SK-N-SH (cell line): ENCODE data around the gene SLC8A1. TPM values are rescaled to one million over a fixed set of nuclear protein-coding genes. Genes with fewer than 3 reads are reported as not detected.

ENCODE experiments used
- CTCF ChIA-PET: fragments of 300-600, 350-600 bp; formaldehyde crosslinking; extraction: SDS; loops from one replicate; lab custom pipeline; 2021; lab: Yijun Ruan, JAX
- POLR2A ChIA-PET: fragments of 350-600 bp; sonication (Branson Sonifier 250); formaldehyde crosslinking; extraction: SDS; loops from one replicate; lab custom pipeline; 2020; ENCODE audit warnings: antibody characterized with exemption, inconsistent platforms; lab: Yijun Ruan, JAX
- DNase-seq: peaks from one replicate; pipeline ENCODE4 v3.0.0; 2012
- H2AFZ ChIP-seq: fragments of 200-600 bp; sonication (generic); 2 replicates; pipeline ENCODE4 v1.8.1; 2016; ENCODE audit warnings: antibody characterized with exemption, mild to moderate bottlenecking, low read depth
- H3F3A ChIP-seq: fragments of 200-600 bp; sonication (generic); replicated peaks from 2 replicates; pipeline ENCODE3; 2016; ENCODE audit warnings: antibody characterized with exemption, mild to moderate bottlenecking; ENCODE audit not compliant: insufficient read depth
- H3K27ac ChIP-seq, 2 experiments: fragments of 200-500 bp in 1 of 2; fragments of 200-600 bp in 1 of 2; sonication (Bioruptor generic) in 1 of 2; sonication (generic), shearing (Covaris generic) in 1 of 2; 2 replicates each; pipeline versions ENCODE4 v1.5.1 to v1.6.1; 2014 to 2016; ENCODE audit warnings: low read depth in 2 of 2, inconsistent platforms in 1 of 2, low read length in 1 of 2, mild to moderate bottlenecking in 1 of 2, mixed read lengths in 1 of 2
- H3K27me3 ChIP-seq: fragments of 200-600 bp; sonication (generic), shearing (Covaris generic); 2 replicates; pipeline ENCODE4 v1.6.1; 2016; ENCODE audit warnings: mixed run types; ENCODE audit not compliant: insufficient read depth
- H3K36me3 ChIP-seq, 2 experiments: fragments of 200-500 bp in 1 of 2; fragments of 200-600 bp in 1 of 2; sonication (Bioruptor generic) in 1 of 2; sonication (generic) in 1 of 2; replicated peaks in 1 of 2; 2 replicates each; pipeline versions ENCODE3 to v1.5.1; 2014 to 2016; ENCODE audit warnings: low read length in 1 of 2, mild to moderate bottlenecking in 1 of 2; ENCODE audit not compliant: insufficient read depth in 2 of 2, control insufficient read depth in 1 of 2
- H3K4me1 ChIP-seq, 2 experiments: fragments of 200-500 bp in 1 of 2; fragments of 200-600 bp in 1 of 2; sonication (Bioruptor generic) in 1 of 2; sonication (generic), shearing (Covaris generic) in 1 of 2; 2 replicates each; pipeline versions ENCODE4 v1.5.1 to v1.6.1; 2014 to 2016; ENCODE audit warnings: low read depth in 1 of 2, low read length in 1 of 2, mixed run types in 1 of 2; ENCODE audit not compliant: insufficient read depth in 2 of 2, control insufficient read depth in 1 of 2
- H3K4me2 ChIP-seq: fragments of 200-600 bp; sonication (generic), shearing (Covaris generic); 2 replicates; pipeline ENCODE4 v1.6.1; 2017; ENCODE audit warnings: mixed run types
- H3K4me3 ChIP-seq, 2 experiments: fragments of 200-500 bp in 1 of 2; fragments of 200-600 bp in 1 of 2; sonication (Bioruptor generic) in 1 of 2; sonication (generic), shearing (Covaris generic) in 1 of 2; 2 replicates each; pipeline versions ENCODE4 v1.5.1 to v1.8.1; 2014 to 2016; ENCODE audit warnings: low read depth in 2 of 2, inconsistent platforms in 1 of 2, low read length in 1 of 2, mild to moderate bottlenecking in 1 of 2, mixed read lengths in 1 of 2, moderate library complexity in 1 of 2
- H3K79me2 ChIP-seq: fragments of 200-600 bp; sonication (generic); 2 replicates; pipeline ENCODE4 v1.8.1; 2017; ENCODE audit warnings: mild to moderate bottlenecking; ENCODE audit not compliant: insufficient read depth
- H3K9ac ChIP-seq: fragments of 200-600 bp; sonication (generic); 2 replicates; pipeline ENCODE4 v1.6.1; 2017; ENCODE audit warnings: mixed run types
- H3K9me2 ChIP-seq: fragments of 200-600 bp; sonication (generic); 2 replicates; pipeline ENCODE4 v1.6.1; 2017; ENCODE audit warnings: mixed run types
- H3K9me3 ChIP-seq: fragments of 200-600 bp; sonication (generic); 2 replicates; pipeline ENCODE4 v1.6.1; 2017; ENCODE audit warnings: mixed run types, mild to moderate bottlenecking, moderate library complexity
- H4K20me1 ChIP-seq: fragments of 200-600 bp; sonication (generic); 2 replicates; pipeline ENCODE4 v1.6.1; 2017; ENCODE audit warnings: mild to moderate bottlenecking, mixed run types; ENCODE audit not compliant: insufficient read depth
- CHD2 ChIP-seq: fragments of 150-350 bp; IDR thresholded peaks from 2 replicates; pipeline ENCODE4 v1.6.1; 2018; ENCODE audit warnings: low read length; ENCODE audit not compliant: partially characterized antibody
- ELF1 ChIP-seq: IDR thresholded peaks from 2 replicates; pipeline ENCODE4 v1.4.0; 2012
- FOXM1 ChIP-seq: IDR thresholded peaks from 2 replicates; pipeline ENCODE4 v1.4.0; 2012; ENCODE audit warnings: low read depth, mild to moderate bottlenecking
- MXI1 ChIP-seq: IDR thresholded peaks from 2 replicates; pipeline ENCODE4 v1.6.1; 2012; ENCODE audit warnings: mild to moderate bottlenecking, low read depth, low read length, improper control_type of control experiment
- NFIC ChIP-seq: IDR thresholded peaks from 2 replicates; pipeline ENCODE4 v1.4.0; 2012; ENCODE audit warnings: borderline replicate concordance
- POLR2AphosphoS5 ChIP-seq: IDR thresholded peaks from 2 replicates; pipeline ENCODE4 v1.6.1; 2012; ENCODE audit warnings: low read depth, low read length
- RAD21 ChIP-seq: IDR thresholded peaks from 2 replicates; pipeline ENCODE4 v1.6.1; 2012; ENCODE audit warnings: mild to moderate bottlenecking, low read length
- RCOR1 ChIP-seq: fragments of 150-350 bp; IDR thresholded peaks from 2 replicates; pipeline ENCODE4 v1.6.1; 2017; ENCODE audit warnings: antibody characterized with exemption, low read length
- RFX5 ChIP-seq: IDR thresholded peaks from 2 replicates; pipeline ENCODE4 v1.6.1; 2012; ENCODE audit warnings: mild to moderate bottlenecking, improper control_type of control experiment, low read length
- SIN3A ChIP-seq: IDR thresholded peaks from 2 replicates; pipeline ENCODE4 v1.6.1; 2012; ENCODE audit warnings: low read depth, mild to moderate bottlenecking, low read length, moderate library complexity, borderline replicate concordance
- TAF1 ChIP-seq: IDR thresholded peaks from 2 replicates; pipeline ENCODE4 v1.6.1; 2012; ENCODE audit warnings: low read depth, mild to moderate bottlenecking, low read length, moderate library complexity, borderline replicate concordance
- WGBS: methylation state at CpG from one replicate; pipeline ENCODE4 v1.1.6; 2017; ENCODE audit warnings: low lambda C conversion rate; 5-methylcytosine and 5-hydroxymethylcytosine counted together
- polyA plus RNA-seq, 3 experiments: library from polyadenylated mRNA; depleted of rRNA; stranded (reverse); fragments of >200 nt; gene quantifications; 2 replicates each; pipeline ENCODE4 v1.2.3, GENCODE V29; 2012
- TF ChIP-seq, protein P1 (sequence below): fragments of 150-350 bp; IDR thresholded peaks from 2 replicates; pipeline ENCODE4 v1.6.1; 2017; ENCODE audit warnings: antibody characterized with exemption, low read length, low read depth, borderline replicate concordance
- TF ChIP-seq, protein P2 (sequence below): IDR thresholded peaks from 2 replicates; pipeline ENCODE4 v1.4.0; 2012; ENCODE audit warnings: low read depth, borderline replicate concordance

SLC8A1 gene
- polyA plus RNA-seq, 1 of the 3 experiments (the other 2 are of a cell fraction): 3.2 TPM

DNA sequence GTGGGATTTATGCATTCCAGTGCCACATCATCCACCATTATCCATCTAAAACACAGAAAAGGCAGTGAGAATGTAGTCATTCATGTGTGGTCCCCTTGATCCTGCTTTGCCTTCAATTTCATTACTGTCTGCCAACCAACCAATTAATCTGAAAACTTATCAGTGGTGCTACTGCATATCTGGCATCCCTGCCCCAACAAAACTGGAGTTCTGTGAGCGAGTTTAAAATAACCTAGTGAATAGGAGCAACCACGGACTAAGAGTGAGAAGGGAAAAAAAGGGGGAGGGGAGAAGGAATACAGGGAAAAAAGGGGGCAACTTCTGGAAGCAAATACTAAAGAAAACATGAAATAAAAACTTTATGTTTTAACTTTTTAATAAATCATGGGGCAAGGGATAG lies 42.2 kb downstream of the SLC8A1 start:
- Histone ChIP-seq H3K9me2 (no peaks in the 10 kb centered on the region), H3K27ac (no peak overlapping the region), H3F3A (peaks cover 11% of the 10 kb centered on the region), H4K20me1 (no peaks in the 10 kb centered on the region), H3K4me1 (peaks cover 0 to 5% of the 10 kb centered on the region in 2 experiments; a peak in 2 of 4 replicates), H3K36me3 (no peaks in the 10 kb centered on the region), H3K79me2 (0 out of 2 replicates have a peak, but pooled peaks cover 2% of the 10 kb centered on the region), H3K4me2 (no peak overlapping the region), H3K9me3 (no peaks in the 10 kb centered on the region), H3K4me3 (no peak overlapping the region), H3K27me3 (no peaks in the 10 kb centered on the region), H2AFZ (no peak overlapping the region), H3K9ac (no peak overlapping the region)
- CTCF ChIA-PET: interaction anchor here (0.7 to 1.7 kb wide), 3 partner anchors 12 to 425 kb away, joined by 3 to 5 read pairs (median 4); no protein-coding TSS in a partner anchor
- TF ChIP-seq CHD2 (no peak), RAD21 (no peak), FOXM1 (no peak), SIN3A (no peak)
- TF ChIP-seq, protein P1, sequence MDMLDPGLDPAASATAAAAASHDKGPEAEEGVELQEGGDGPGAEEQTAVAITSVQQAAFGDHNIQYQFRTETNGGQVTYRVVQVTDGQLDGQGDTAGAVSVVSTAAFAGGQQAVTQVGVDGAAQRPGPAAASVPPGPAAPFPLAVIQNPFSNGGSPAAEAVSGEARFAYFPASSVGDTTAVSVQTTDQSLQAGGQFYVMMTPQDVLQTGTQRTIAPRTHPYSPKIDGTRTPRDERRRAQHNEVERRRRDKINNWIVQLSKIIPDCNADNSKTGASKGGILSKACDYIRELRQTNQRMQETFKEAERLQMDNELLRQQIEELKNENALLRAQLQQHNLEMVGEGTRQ: no peak
- TF ChIP-seq, protein P2, sequence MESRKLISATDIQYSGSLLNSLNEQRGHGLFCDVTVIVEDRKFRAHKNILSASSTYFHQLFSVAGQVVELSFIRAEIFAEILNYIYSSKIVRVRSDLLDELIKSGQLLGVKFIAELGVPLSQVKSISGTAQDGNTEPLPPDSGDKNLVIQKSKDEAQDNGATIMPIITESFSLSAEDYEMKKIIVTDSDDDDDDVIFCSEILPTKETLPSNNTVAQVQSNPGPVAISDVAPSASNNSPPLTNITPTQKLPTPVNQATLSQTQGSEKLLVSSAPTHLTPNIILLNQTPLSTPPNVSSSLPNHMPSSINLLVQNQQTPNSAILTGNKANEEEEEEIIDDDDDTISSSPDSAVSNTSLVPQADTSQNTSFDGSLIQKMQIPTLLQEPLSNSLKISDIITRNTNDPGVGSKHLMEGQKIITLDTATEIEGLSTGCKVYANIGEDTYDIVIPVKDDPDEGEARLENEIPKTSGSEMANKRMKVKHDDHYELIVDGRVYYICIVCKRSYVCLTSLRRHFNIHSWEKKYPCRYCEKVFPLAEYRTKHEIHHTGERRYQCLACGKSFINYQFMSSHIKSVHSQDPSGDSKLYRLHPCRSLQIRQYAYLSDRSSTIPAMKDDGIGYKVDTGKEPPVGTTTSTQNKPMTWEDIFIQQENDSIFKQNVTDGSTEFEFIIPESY: no peak
- 91% methylated on average over 2 of the region's 2 CpGs for WGBS
- no peak for DNase-seq
- POLR2A ChIA-PET: no interaction called here

DNA sequence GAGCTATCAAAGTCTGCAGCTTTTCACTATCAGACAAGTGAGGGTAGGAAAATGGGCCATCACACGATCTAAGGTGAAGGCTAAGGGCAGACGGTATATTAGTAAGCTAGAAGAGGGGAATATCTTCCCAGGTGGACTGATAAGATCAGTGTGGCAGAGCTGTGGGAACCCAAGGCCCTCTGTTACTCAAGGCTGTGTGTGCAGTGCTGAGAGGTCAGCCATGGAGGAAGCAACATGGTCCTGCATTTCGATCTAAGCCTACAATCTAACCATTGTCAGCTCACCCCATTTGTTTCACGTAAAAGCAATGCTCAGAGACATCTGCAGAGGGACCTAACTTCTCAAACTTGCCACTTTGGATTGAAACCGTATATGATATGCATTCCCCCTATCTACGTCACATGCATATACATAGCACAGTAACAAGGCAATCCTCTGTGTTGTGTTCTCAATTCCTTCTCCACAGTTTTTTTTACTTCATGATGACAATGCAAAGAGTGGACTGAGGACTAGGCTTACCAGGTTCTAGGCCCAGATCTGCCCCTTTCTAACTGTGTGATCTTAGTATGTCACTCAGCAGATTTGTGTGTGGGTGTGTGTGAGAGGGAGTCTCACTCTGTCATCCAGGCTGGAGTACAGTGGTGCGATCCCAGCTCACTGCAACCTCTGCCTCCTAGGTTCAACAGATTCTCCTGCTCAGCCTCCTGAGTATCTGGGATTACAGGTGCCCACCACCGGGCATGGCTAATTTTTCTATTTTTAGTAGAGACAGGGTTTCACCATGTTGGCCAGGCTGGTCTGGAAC lies 45.2 kb downstream of the SLC8A1 start:
- peaks cover 25% of the 10 kb centered on the region for H3F3A ChIP-seq
- H3K4me2 ChIP-seq: no peak overlapping the region
- no peak overlapping the region for H3K9ac ChIP-seq
- no peak overlapping the region for H3K4me3 ChIP-seq
- no peak overlapping the region for H3K27ac ChIP-seq
- CTCF ChIA-PET: interaction anchor here (1.4 to 2.0 kb wide), 2 partner anchors 12 to 42 kb away, joined by 4 to 5 read pairs; no protein-coding TSS in a partner anchor
- H3K79me2 ChIP-seq: no peaks in the 10 kb centered on the region; the same call in 1 of the 2 replicates
- no peaks in the 10 kb centered on the region for H4K20me1 ChIP-seq
- no peaks in the 10 kb centered on the region for H3K9me2 ChIP-seq
- no peak overlapping the region for H2AFZ ChIP-seq
- H3K27me3 ChIP-seq: no peaks in the 10 kb centered on the region
- no peaks in the 10 kb centered on the region for H3K36me3 ChIP-seq
- no peaks in the 10 kb centered on the region for H3K9me3 ChIP-seq
- WGBS: 92% methylated on average over 8 of the region's 8 CpGs
- H3K4me1 ChIP-seq: peaks cover 0 to 23% of the 10 kb centered on the region in 2 experiments; a peak in 2 of 4 replicates
- TF ChIP-seq MXI1: no peak
- no peak for TF ChIP-seq RCOR1
- no peak for TF ChIP-seq ELF1
- no peak for TF ChIP-seq TAF1
- no peak for TF ChIP-seq POLR2AphosphoS5
- TF ChIP-seq NFIC: no peak
- no peak for TF ChIP-seq RFX5
- TF ChIP-seq RAD21: no peak
- no peak for DNase-seq
- POLR2A ChIA-PET: no interaction called here
